GM12878 (cell line): Measurements from ENCODE around the gene POMT2. TPM values are rescaled to one million over a fixed set of nuclear protein-coding genes. Genes with fewer than 3 reads are reported as not detected.

Experiments
- ATAC-seq: fragments of 200-7000 bp; cut with Tn5 transposase; 3 replicates; pipeline ENCODE4 v1.9.1; 2020; ENCODE audit warnings: mild to moderate bottlenecking, moderate library complexity
- BruUV-seq: library from RNA; stranded (reverse); fragments of 400-500 nt; replicated peaks from 2 replicates; lab custom pipeline; 2021; lab: Mats Ljungman, UMichigan
- CTCF ChIA-PET: fragments of 300-600 bp; sonication (Branson Sonifier 250); formaldehyde crosslinking; extraction: SDS; loops from one replicate; lab custom pipeline; 2021; ENCODE audit warnings: inconsistent platforms; lab: Yijun Ruan, JAX
- POLR2A ChIA-PET: fragments of 350-600 bp; formaldehyde crosslinking; extraction: SDS; loops from one replicate; lab custom pipeline; 2021; ENCODE audit warnings: inconsistent platforms; lab: Charles Lee
- RAD21 ChIA-PET: fragments of 300-600 bp; sonication (Branson Sonifier 250); formaldehyde crosslinking; loops from one replicate; lab custom pipeline; 2023; ENCODE audit warnings: antibody characterized with exemption; ENCODE audit not compliant: unreplicated experiment; lab: Charles Lee
- SMC1A ChIA-PET: fragments of 300-600 bp; sonication (Branson Sonifier 250); formaldehyde crosslinking; loops from one replicate; lab custom pipeline; 2023; ENCODE audit not compliant: unreplicated experiment, uncharacterized antibody; lab: Charles Lee
- DNase-seq: peaks from one replicate; pipeline ENCODE4 v3.0.0-alpha.2; 2011; ENCODE audit warnings: low read depth, low spot score
- FAIRE-seq: peaks from 3 replicates; lab custom pipeline; 2011; peaks lifted over from hg19 to GRCh38; lab: Jason Lieb, UNC
- H2AFZ ChIP-seq: 2 replicates; pipeline ENCODE4 v1.6.0; 2011; ENCODE audit warnings: low read depth, low read length, control low read depth; ENCODE audit not compliant: control insufficient read depth
- H3K27ac ChIP-seq: 2 replicates; pipeline ENCODE4 v1.5.1; 2011; ENCODE audit warnings: control low read depth; ENCODE audit not compliant: control insufficient read depth, insufficient read depth
- H3K27me3 ChIP-seq, 2 experiments: replicated peaks in 1 of 2; 2 replicates each; pipeline versions ENCODE4 v1.6.0 to v1.6.1; 2011; ENCODE audit warnings: low read length in 1 of 2; ENCODE audit not compliant: control insufficient read depth in 2 of 2, insufficient read depth in 2 of 2
- H3K36me3 ChIP-seq, 2 experiments: 2 replicates each; pipeline ENCODE4 v1.5.1; 2011; ENCODE audit warnings: low read length in 1 of 2; ENCODE audit not compliant: control insufficient read depth in 2 of 2, insufficient read depth in 2 of 2
- H3K4me1 ChIP-seq: 2 replicates; pipeline ENCODE4 v1.6.1; 2011; ENCODE audit warnings: mild to moderate bottlenecking, low read length, moderate library complexity, mixed read lengths; ENCODE audit not compliant: control insufficient read depth, insufficient read depth
- H3K4me2 ChIP-seq: 2 replicates; pipeline ENCODE4 v1.6.0; 2011; ENCODE audit warnings: control low read depth; ENCODE audit not compliant: control insufficient read depth, insufficient read depth
- H3K4me3 ChIP-seq: fragments of 200-600 bp; sonication (generic); 2 replicates; pipeline ENCODE4 v1.5.1; 2016
- H3K79me2 ChIP-seq: 2 replicates; pipeline ENCODE4 v1.6.0; 2011; ENCODE audit warnings: low read length; ENCODE audit not compliant: control insufficient read depth, insufficient read depth
- H3K9ac ChIP-seq: 2 replicates; pipeline ENCODE4 v1.8.0; 2011; ENCODE audit warnings: low read length, control low read depth, mixed read lengths; ENCODE audit not compliant: control insufficient read depth, insufficient read depth
- H3K9me3 ChIP-seq: replicated peaks from 3 replicates; pipeline ENCODE4 v1.5.1; 2011; ENCODE audit warnings: mild to moderate bottlenecking, low read length; ENCODE audit not compliant: control insufficient read depth, insufficient read depth
- H4K20me1 ChIP-seq: 2 replicates; pipeline ENCODE4 v1.6.0; 2011; ENCODE audit not compliant: control insufficient read depth, insufficient read depth
- CREB1 ChIP-seq: IDR thresholded peaks from 2 replicates; pipeline ENCODE4 v1.6.1; 2012; ENCODE audit warnings: low read depth, mild to moderate bottlenecking, inconsistent platforms
- LARP7 ChIP-seq: fragments of 450-650 bp; IDR thresholded peaks from 2 replicates; pipeline ENCODE4 v1.6.1; 2017; ENCODE audit warnings: mild to moderate bottlenecking
- MEF2B ChIP-seq: fragments of 450-650 bp; IDR thresholded peaks from 2 replicates; pipeline ENCODE4 v1.6.1; 2018; ENCODE audit warnings: mild to moderate bottlenecking, moderate library complexity; ENCODE audit not compliant: partially characterized antibody, poor library complexity, severe bottlenecking
- NRF1 ChIP-seq: conservative IDR thresholded peaks from 2 replicates; pipeline ENCODE4 v1.6.1; 2011; ENCODE audit warnings: mild to moderate bottlenecking, low read depth, low read length, improper control_type of control experiment
- REST ChIP-seq: IDR thresholded peaks from 2 replicates; pipeline ENCODE4 v1.6.1; 2012; ENCODE audit warnings: mild to moderate bottlenecking, low read depth, low read length
- SPI1 ChIP-seq: IDR thresholded peaks from 2 replicates; pipeline ENCODE4 v1.6.1; 2011; ENCODE audit warnings: low read depth, mild to moderate bottlenecking, low read length, moderate library complexity, borderline replicate concordance; ENCODE audit not compliant: insufficient read depth
- STAT1 ChIP-seq: fragments of 450-650 bp; conservative IDR thresholded peaks from 2 replicates; pipeline ENCODE4 v1.6.1; 2014; ENCODE audit warnings: antibody characterized with exemption, mild to moderate bottlenecking
- ZNF622 ChIP-seq: fragments of 450-650 bp; IDR thresholded peaks from 2 replicates; pipeline ENCODE4 v1.6.1; 2017; ENCODE audit warnings: mild to moderate bottlenecking, inconsistent platforms
- ZNF687 ChIP-seq: fragments of 450-650 bp; IDR thresholded peaks from 2 replicates; pipeline ENCODE4 v1.6.1; 2017; ENCODE audit warnings: mild to moderate bottlenecking, moderate library complexity
- WGBS: methylation state at CpG from one replicate; pipeline ENCODE4 v1.1.6; 2016; ENCODE audit warnings: low lambda C conversion rate; ENCODE audit not compliant: insufficient replicate concordance, insufficient coverage; ENCODE audit errors: missing lambda C conversion rate; 5-methylcytosine and 5-hydroxymethylcytosine counted together
- in situ Hi-C: fragments of 300-500 bp; cut with MboI; formaldehyde crosslinking; loops from 9 replicates; pipeline ENCODE4 v1.14.3; 2018; ENCODE audit warnings: mixed read lengths
- intact Hi-C: fragments of 100-400 bp; cut with micrococcal nuclease; formaldehyde crosslinking; loops from one replicate; pipeline ENCODE4 v1.14.2; 2022; ENCODE audit not compliant: unreplicated experiment
- polyA plus RNA-seq, 11 experiments: library from polyadenylated mRNA; depleted of rRNA in 4 of 11; unstranded in 6 of 11; stranded (reverse) in 5 of 11; fragments of >200 nt; fragmentation: Nextera tagmentation in 4 of 11; fragmentation: Illumina TruSeq in 1 of 11; extraction: Ambion mirVana in 4 of 11; extraction: Trizol in 1 of 11; gene quantifications; 1 replicate in 1 of 11; 2 replicates in 10 of 11; pipeline versions ENCODE4 v1.2.1 to v1.2.3, GENCODE V29; 2011 to 2016; ENCODE audit warnings: inconsistent platforms in 2 of 11, missing spikeins in 2 of 11, low read depth in 1 of 11
- total RNA-seq, 4 experiments: library from RNA; depleted of rRNA in 3 of 4; stranded (reverse); fragments of >200 nt in 3 of 4; fragmentation: Illumina TruSeq in 1 of 4; extraction: Trizol in 1 of 4; gene quantifications; 2 replicates each; pipeline versions ENCODE4 v1.2.1 to v1.2.3, GENCODE V29; 2013 to 2021

The POMT2 gene
- total and polyA plus RNA-seq, 10 of the 15 experiments (the other 5 are each of a cell fraction or from before 2014, with no cell fraction given), result 0.23 to 13.9 (median 6.5) TPM

GRCh38 chr14:77243853-77244252 is 76.8 kb downstream of the POMT2 start:
- in situ Hi-C loops (no loop called here), intact Hi-C loops (no loop called here)
- Histone ChIP-seq H3K4me1 (no peaks in the 10 kb centered on the region), H3K27me3 (peaks cover 0 to 1% of the 10 kb centered on the region in 2 experiments; a peak in 1 of 4 replicates), H3K9ac (no peak overlapping the region), H3K4me3 (no peak overlapping the region), H3K36me3 (no peaks in the 10 kb centered on the region), H3K79me2 (no peaks in the 10 kb centered on the region), H3K9me3 (no peaks in the 10 kb centered on the region), H2AFZ (no peak overlapping the region), H3K4me2 (no peak overlapping the region), H4K20me1 (no peaks in the 10 kb centered on the region), H3K27ac (no peak overlapping the region)
- TF ChIP-seq ZNF622, result no peak
- TF ChIP-seq MEF2B, result peak; percentile 81
- TF ChIP-seq NRF1, result no peak
- no peak for TF ChIP-seq STAT1
- no peak for TF ChIP-seq LARP7
- no peak for TF ChIP-seq SPI1
- peak; percentile 8 for DNase-seq
- no TSS peak for BruUV-seq
- ChIA-PET CTCF (no interaction called here), SMC1A (no interaction called here), RAD21 (no interaction called here), POLR2A (no interaction called here)
- FAIRE-seq, result no peak
- ATAC-seq, result peak; percentile 27; the same call in 2 of the 3 replicates
- 2% methylated on average over 4 of the region's 4 CpGs for WGBS

- no peak overlapping the region for H2AFZ ChIP-seq
- no peak overlapping the region for H3K9ac ChIP-seq
- ChIA-PET CTCF (no interaction called here), SMC1A (no interaction called here), POLR2A (no interaction called here), RAD21 (no interaction called here)
- no TSS peak for BruUV-seq
- no peak for DNase-seq
- no peaks in the 10 kb centered on the region for H3K36me3 ChIP-seq
- H3K27ac ChIP-seq, result no peak overlapping the region
- no peak overlapping the region for H3K4me3 ChIP-seq
- H3K9me3 ChIP-seq, result no peaks in the 10 kb centered on the region
- H3K27me3 ChIP-seq, result peaks cover 0 to 1% of the 10 kb centered on the region in 2 experiments; a peak in 2 of 4 replicates
- no peak overlapping the region for H3K4me2 ChIP-seq
- in situ Hi-C loops (no loop called here), intact Hi-C loops (no loop called here)
- no peak for ATAC-seq
- no peaks in the 10 kb centered on the region for H3K4me1 ChIP-seq
- FAIRE-seq, result no peak
- H4K20me1 ChIP-seq, result no peaks in the 10 kb centered on the region
- 25% methylated on average over 12 of the region's 12 CpGs for WGBS
- no peaks in the 10 kb centered on the region for H3K79me2 ChIP-seq
- TF ChIP-seq ZNF687, result no peak
- no peak for TF ChIP-seq REST
- TF ChIP-seq CREB1, result no peak
These were observed 77.9 kb downstream of the POMT2 start for GRCh38 chr14:77242752-77243151.
